ENCODE results near the gene MED9.
A peak's percentile ranks its signal among the peaks of the same experiment; 100 is the strongest.
"Not testable (repeated sequence)": the region's sequence is repeated elsewhere in the genome, so short reads cannot be mapped to it uniquely, and the experiment has no call there.

The MED9 gene

GRCh38 chr17:17456251-17456650, 20.5 kb upstream of the MED9 start:
- FAIRE-seq = no peak

DNA sequence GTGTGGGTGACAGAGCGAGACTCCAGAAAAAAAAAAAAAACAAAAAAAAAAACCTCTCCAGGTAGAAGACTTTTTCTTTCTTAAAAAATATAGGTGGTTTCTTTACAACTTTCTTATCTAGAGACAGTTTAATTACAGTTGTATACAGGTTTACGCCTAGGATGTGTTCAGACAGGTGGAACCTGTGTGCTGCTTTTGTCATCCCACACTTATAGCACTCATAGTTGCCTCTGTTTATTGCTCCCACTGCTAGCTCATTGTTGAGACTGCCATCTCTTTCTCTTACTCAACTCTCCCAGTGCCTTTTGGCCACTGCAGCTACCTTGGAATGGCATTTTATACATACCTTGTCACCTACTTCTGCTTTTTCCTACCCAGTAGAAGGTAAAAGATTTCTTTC, 19.1 kb upstream of the MED9 start:
- no peak for FAIRE-seq

DNA sequence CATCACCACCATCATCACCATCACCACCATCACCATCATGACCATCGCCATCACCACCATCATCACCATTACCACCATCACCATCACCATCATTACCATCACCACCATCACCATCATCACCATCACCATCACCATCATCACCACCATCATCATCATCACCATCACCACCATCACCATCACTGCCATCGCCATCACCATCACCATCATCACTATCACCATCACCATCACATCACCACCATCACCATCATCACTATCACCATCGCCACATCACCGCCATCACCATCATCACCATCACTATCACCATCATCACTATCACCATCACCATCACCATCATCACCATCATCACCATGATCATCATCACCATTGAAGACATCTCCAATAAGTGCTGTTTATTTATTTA, 16.8 kb upstream of the MED9 start:
- FAIRE-seq = no peak

- FAIRE-seq = no peak
Observed at GRCh38 chr17:17462048-17462824, 14.6 kb upstream of the MED9 start.

DNA sequence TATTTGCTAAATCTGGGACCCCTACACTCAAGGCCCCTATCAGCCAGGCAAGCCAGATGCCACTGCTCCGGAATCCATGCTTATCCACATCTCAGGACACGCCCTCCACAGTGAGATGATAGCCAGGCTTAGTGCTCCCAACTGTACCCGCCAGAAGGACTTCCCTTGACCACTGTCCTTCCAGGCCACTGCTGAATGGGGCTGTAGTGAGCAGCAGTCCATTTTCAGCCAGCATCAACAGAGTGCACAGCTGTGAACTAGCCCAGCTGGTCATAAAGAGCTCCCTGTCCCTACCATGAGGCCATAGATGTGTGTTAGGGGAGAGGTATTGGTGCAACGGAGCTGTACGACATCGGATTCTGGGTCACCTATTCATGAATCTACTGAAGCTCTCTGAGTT, 13.0 kb upstream of the MED9 start:
- FAIRE-seq = no peak

DNA sequence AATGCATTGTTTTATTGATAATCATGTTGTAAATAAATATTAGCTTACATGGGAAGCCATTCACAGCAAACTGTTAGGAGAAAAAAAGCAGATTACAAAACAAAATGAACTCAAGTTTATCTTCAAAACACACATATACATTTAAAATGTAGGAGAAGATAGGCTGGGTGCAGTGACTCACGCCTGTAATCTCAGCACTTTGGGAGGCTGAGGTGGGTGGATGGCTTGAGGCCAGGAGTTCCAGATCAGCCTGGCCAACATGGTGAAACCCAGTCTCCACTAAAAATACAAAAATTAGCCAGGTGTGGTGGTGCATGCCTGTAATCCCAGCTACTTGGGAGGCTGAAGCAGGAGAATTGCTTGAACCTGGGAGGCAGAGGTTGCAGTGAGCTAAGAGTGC, 10.9 kb upstream of the MED9 start:
- not testable (repeated sequence) for FAIRE-seq

DNA sequence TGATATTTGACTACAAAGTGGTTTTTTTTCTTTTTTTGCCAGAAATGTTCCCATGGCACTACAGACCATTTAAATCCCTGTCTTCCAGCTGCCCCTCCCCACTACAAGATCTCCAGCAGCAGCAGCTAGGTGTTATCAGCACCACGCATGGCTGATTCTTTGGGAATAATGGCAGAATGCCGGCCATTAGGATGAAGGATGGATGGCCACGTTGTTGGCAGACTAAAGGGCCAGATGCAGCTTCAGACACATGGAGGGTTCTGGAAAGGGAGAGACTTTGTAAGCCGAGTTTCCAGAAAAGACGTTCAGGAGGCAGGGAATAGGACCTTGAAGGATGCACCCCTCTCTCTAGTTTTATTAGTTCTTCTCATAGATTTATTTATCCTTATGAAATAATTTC, 10.3 kb upstream of the MED9 start:
- FAIRE-seq = no peak

DNA sequence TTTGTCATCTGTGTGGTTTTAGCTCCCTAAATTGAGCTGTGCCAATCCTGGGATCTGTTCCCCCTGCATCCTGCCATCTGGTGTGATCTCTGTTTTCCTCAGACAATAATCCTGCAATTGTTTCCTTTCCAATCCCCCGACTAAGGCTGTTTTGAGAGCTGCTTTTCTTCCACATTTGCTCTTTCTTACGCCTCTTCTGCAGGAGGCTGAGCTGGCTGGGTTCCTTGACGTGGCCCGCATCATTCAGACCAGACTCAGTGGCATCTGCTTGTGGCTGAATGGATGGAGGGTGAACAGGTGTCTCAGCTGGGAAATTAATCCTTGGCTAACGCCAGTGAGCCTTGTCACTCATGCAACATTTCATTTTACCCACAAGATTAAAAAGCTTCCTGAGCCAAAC, 9.8 kb upstream of the MED9 start:
- no peak for FAIRE-seq

- FAIRE-seq = no peak
Observed at GRCh38 chr17:17467720-17468119, 9.1 kb upstream of the MED9 start.

DNA sequence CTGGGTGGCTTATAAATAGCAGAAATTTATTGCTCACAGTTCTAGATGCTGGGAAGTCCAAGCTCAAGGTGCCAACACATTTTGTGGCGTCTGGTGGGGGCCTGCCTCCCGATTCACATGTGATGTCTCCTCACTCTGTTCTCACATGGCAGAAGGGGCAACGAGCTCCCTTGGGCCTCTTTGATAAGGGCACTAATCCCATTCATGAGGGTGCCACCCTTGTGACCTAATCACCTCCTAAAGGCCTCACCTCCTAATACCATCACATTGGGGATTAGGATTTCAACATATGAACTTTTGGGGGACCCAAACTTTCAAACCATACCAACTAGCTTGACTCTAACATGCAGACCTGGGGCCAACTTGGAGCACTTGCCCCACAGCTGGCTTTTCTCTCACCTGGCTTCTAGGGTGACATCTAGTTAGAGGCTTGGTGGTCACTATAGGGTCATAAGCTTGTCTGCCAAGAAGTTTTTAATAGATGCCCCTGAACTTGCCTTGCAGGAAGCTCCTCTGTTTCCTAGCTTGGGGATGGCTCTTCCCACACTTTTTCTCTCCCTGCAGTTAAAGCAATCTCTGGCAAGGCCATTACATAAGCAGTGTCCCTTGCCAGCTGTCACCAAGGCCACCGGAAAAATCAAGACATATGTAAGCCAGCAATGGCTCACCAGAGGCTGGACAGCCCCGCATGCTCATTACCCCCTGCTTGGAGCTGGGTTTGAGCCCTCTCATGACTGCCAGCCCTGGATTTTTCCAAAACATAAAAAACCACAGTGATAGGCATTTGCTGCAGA, 8.4 kb upstream of the MED9 start:
- FAIRE-seq = peak; percentile 77

- FAIRE-seq = no peak
Observed at GRCh38 chr17:17469358-17469757, 7.4 kb upstream of the MED9 start.

GRCh38 chr17:17469996-17470395, 6.8 kb upstream of the MED9 start:
- FAIRE-seq = no peak

- FAIRE-seq = no peak
Observed at GRCh38 chr17:17472333-17472920, 4.4 kb upstream of the MED9 start.

DNA sequence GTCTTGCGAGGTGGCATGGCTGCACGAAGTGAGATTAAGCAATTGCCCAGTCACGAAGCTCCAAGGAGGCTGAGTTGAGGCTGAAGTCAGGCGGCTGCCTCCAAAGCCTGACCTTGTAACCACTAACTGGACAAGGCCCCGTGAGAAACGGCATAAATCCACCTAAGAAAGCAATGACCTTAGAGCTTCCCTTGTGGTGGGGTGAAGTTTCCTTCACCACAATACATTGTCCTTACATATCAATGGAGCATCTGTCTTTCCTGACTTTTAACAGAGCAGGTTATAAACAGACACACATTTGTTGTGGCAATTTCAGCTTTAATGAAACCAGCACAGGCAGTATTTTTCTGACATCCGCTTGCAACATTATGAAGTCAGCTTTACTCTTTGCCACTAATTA, 2.5 kb upstream of the MED9 start:
- FAIRE-seq = no peak

DNA sequence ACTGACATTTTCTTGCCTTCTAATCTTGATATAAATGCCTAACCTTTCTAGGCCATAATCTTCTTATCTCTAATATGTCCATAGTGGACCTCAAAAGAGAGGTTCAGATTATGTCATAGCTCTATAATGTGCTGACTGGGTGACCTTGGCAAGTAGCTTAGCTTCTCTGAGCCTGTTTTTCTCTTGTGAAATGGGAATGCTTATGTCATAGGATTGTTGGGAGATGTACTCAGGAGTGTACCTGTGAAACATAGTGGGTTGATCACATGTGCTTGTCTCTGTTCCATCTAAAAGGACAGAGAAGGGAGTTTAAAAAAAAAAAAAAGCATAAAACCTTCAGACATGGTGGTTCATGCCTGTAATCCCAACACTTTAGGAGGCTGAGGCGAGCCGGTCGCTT, 2.4 kb downstream of the MED9 start:
- no peak for FAIRE-seq

- no peak for FAIRE-seq
Observed at GRCh38 chr17:17480593-17481148, 3.9 kb downstream of the MED9 start.

GRCh38 chr17:17481860-17482259, 5.1 kb downstream of the MED9 start:
- FAIRE-seq = no peak

- FAIRE-seq = no peak
Observed at GRCh38 chr17:17484451-17484899, 7.7 kb downstream of the MED9 start.

- FAIRE-seq = no peak
Observed at GRCh38 chr17:17485420-17485819, 8.6 kb downstream of the MED9 start.

DNA sequence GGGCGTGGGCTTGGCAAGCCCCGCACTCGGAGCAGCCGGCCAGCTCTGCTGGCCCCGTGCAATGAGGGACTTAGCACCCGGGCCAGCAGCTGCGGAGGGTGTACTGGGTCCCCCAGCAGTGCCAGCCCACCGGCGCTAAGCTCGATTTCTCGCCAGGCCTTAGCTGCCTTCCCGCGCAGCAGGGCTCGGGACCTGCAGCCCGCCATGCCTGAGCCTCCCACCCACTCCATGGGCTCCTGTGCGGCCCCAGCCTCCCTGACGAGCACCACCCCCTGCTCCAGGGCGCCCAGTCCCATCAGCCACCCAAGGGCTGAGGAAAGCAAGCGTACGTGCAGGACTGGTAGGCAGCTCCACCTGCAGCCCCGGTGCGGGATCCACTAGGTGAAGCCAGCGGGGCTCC, 9.6 kb downstream of the MED9 start:
- FAIRE-seq = not testable (repeated sequence)

DNA sequence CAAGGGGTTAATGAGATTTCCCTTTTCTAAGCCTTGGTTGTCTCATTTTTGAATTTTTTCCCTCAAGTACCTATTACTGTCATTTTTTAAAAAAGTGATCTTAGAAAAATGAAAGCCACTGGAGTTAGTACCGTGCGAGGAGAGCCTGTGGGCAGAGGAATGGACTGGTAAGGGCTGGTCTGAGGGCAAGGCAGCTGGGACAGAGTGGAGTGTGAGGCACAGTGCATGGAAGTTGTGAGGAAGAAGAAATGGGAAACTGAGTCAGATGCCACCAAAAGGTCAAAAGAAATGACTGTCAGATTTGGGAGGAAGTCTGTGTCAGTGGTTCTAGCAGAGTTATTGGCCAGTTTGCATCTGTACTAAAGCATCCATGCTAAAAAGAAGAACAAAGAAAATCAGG, 11.2 kb downstream of the MED9 start:
- FAIRE-seq = no peak

DNA sequence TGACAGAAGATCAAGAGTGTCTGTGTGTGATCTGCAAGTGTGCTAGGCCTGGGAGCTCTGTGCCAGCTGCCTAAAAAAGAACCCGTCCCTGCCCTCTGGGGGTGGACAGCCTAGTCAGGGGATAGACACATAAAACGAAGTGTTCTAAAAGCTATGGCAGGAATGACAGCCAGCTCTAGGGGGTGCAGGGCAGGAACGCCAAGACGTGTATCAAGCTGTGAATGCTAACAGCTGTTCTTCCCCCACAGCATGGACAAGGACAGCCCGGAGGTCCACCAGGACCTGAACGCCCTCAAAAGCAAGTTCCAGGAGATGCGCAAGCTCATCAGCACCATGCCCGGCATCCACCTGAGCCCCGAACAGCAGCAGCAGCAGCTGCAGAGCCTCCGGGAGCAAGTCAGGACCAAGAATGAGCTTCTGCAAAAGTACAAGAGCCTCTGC, 14.3 kb downstream of the MED9 start:
- FAIRE-seq = no peak

- FAIRE-seq = no peak
Observed at GRCh38 chr17:17491546-17491988, 14.8 kb downstream of the MED9 start.

GRCh38 chr17:17492085-17492484, 15.3 kb downstream of the MED9 start:
- no peak for FAIRE-seq

Data from islet of Langerhans (tissue), 1 donor.